D341Med (cell line): ENCODE results near the gene THOC2.
"Not testable (repeated sequence)": the region's sequence is repeated elsewhere in the genome, so short reads cannot be mapped to it uniquely, and the experiment has no call there.

ENCODE experiments used
- DNase-seq: peaks from one replicate; pipeline ENCODE4 v3.0.0; 2012; ENCODE audit warnings: low spot score

Gene THOC2, protein sequence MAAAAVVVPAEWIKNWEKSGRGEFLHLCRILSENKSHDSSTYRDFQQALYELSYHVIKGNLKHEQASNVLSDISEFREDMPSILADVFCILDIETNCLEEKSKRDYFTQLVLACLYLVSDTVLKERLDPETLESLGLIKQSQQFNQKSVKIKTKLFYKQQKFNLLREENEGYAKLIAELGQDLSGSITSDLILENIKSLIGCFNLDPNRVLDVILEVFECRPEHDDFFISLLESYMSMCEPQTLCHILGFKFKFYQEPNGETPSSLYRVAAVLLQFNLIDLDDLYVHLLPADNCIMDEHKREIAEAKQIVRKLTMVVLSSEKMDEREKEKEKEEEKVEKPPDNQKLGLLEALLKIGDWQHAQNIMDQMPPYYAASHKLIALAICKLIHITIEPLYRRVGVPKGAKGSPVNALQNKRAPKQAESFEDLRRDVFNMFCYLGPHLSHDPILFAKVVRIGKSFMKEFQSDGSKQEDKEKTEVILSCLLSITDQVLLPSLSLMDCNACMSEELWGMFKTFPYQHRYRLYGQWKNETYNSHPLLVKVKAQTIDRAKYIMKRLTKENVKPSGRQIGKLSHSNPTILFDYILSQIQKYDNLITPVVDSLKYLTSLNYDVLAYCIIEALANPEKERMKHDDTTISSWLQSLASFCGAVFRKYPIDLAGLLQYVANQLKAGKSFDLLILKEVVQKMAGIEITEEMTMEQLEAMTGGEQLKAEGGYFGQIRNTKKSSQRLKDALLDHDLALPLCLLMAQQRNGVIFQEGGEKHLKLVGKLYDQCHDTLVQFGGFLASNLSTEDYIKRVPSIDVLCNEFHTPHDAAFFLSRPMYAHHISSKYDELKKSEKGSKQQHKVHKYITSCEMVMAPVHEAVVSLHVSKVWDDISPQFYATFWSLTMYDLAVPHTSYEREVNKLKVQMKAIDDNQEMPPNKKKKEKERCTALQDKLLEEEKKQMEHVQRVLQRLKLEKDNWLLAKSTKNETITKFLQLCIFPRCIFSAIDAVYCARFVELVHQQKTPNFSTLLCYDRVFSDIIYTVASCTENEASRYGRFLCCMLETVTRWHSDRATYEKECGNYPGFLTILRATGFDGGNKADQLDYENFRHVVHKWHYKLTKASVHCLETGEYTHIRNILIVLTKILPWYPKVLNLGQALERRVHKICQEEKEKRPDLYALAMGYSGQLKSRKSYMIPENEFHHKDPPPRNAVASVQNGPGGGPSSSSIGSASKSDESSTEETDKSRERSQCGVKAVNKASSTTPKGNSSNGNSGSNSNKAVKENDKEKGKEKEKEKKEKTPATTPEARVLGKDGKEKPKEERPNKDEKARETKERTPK (N-terminal part only)

GRCh38 chrX:123732670-123733363 lies at the start of gene THOC2:
Gene THOC2, minus strand, starts transcription at chrX:123733052. Its CDS starts 30 bp downstream, at chrX:123733022.
- peak; percentile 84 for DNase-seq

GRCh38 chrX:123781786-123782185 lies 48.9 kb upstream of the THOC2 start:
- not testable (repeated sequence) for DNase-seq

GRCh38 chrX:123779908-123780396 lies 47.1 kb upstream of the THOC2 start:
- DNase-seq, result no peak

DNA sequence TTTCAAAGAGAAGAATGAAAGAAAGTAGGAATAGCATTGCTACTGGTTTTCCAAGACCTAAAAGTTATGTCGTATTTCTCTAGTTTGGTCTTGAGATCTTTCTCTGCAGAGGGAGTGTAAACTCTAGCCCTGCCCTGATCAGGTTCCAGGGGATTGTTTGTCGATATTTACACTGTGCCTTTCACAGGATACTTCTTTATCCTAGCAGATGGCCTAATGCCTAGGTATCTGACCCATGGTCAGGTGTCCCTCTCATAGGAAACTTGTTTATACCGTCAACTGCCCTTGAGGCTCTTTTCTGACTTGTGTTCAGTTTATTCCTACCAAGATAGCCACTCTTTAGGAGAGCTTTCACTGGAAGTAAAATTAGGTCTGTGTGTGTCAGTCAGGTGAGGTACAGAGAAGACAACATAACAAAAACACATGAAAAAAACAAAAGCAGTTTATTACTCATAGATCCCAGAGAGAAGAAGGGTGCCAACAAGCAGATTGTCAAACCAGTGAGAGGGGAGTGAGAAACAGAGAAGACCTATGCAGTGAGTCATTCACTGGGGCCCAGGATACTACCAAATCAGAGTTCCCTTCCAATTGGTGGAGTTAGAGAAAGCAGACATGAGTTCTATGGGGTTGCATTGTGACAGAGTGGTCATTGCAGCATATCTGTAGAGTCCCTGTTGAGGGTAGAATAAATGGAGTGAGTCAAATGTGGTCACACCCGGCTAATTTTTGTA lies 40.6 kb upstream of the THOC2 start:
- DNase-seq, result no peak

DNA sequence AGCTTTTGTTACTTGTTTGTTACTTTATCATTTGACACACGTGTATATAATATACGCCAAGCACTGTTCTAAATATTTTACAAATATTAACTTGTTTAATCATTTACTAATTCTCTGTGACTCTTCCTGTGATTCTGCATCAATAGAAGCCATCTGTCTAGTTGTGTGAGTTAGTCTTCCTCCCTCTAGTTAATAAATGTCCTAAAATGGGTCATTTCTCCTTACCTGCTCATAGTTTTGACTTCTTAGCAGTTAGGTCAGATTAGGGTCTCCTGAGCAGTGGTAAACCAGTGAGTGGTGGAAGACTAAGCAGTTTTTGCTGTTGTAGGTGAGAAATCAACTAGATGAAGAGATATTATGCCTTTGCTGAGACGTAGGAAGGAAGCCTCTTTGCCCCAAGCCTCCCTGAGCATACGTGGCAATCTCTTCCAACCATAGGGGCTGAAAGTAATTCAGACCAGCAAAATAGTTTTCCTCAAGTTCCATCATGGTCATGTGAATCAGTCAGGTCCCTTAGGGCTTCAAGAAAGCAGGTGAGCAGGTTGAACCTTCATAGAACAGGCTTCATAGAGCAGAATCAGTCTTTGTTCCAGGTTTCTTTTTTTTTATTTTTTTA lies 38.7 kb upstream of the THOC2 start:
- no peak for DNase-seq

GRCh38 chrX:123764967-123765871 lies 32.4 kb upstream of the THOC2 start:
- peak; percentile 89 for DNase-seq

DNA sequence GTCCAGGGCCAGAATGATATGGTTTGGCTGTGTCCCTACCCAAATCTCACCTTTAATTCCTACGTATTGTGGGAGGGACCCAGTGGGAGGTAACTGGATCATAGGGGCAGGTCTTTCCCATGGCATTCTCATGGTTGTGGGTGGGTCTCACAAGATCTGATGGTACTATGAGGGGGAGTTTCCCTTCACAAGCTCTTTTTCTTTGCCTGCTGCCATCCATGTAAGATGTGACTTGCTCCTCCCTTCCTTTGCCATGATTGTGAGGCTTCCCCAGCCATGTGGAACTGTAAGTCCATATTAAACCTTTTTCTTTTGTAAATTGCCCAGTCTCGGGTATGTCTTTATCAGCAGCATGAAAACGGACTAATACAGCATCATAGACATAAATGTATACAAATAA lies 27.0 kb upstream of the THOC2 start:
- not testable (repeated sequence) for DNase-seq

DNA sequence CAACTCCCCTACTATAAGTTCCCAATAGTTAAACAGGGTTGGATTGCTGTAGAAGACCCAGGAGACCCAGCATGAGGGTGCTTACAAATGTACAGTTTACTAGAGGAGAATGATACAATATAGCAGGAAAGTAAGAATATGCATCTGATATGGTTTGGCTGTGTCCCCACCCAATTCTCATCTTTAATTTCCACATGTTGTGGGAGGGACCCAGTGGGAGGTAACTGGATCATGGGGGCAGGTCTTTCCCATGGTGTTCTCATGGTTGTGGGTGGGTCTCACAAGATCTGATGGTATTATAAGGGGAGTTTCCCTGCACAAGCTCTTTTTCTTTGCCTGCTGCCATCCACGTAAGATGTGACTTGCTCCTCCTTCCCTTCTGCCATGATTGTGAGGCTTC lies 24.9 kb upstream of the THOC2 start:
- not testable (repeated sequence) for DNase-seq

- DNase-seq, result no peak
Measured at GRCh38 chrX:123756320-123756719, 23.5 kb upstream of the THOC2 start.

DNA sequence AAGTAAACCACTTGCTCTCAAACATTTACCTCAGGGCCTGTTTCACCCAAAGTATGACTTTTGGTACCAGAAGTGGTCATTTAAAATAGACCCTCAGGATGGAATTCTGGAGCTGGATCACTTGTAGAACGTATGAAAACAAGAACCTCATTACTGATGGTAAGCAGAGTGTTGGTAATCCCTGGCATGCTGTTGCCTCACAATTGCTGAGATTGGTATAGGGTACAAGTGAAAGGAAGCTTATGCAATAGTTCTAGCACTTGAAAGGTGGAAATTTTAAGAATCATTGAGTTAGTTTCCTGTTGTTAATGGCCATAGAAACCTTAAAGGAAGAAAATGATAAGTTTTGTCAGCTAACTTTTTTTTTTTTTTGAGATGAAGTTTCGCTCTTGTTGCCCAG lies 22.3 kb upstream of the THOC2 start:
- no peak for DNase-seq

DNA sequence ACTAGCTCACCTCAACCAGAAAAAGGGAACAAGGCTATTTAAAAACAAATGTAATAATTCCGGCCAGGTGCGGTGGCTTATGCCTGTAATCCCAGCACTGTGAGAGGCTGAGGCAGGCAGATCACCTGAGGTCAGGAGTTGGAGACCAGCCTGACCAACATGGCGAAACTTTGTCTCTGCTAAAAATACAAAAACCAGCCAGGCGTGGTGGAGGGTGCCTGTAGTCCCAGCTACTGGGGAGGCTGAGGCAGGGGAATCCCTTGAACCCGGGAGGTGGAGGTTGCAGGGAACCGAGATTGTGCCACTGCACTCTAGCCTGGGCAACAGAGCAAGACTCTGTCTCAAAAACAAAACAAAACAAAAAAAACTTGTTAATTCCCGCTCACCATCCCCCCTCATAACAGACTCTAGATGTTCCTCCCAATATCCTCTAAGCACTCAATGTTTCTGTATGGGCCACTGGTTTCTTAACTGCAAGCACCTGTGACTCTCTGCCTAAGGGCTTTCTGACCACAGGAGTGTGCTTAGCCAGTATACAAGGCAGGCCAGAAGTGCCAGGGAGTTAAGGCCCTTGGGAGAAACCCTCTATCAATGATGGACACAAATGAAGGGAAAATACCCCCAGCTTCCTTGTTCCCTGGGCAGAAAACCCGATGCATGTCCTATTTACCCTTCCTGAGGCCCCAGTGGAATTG lies 21.0 kb upstream of the THOC2 start:
- DNase-seq, result no peak

GRCh38 chrX:123749643-123750042 lies 16.8 kb upstream of the THOC2 start:
- no peak for DNase-seq

- DNase-seq, result no peak
Measured at GRCh38 chrX:123745511-123745910, 12.7 kb upstream of the THOC2 start.

- DNase-seq, result no peak
Measured at GRCh38 chrX:123743312-123743711, 10.5 kb upstream of the THOC2 start.

GRCh38 chrX:123742440-123742839 lies 9.6 kb upstream of the THOC2 start:
- DNase-seq, result no peak

GRCh38 chrX:123740536-123740935 lies 7.7 kb upstream of the THOC2 start:
- DNase-seq, result no peak

DNA sequence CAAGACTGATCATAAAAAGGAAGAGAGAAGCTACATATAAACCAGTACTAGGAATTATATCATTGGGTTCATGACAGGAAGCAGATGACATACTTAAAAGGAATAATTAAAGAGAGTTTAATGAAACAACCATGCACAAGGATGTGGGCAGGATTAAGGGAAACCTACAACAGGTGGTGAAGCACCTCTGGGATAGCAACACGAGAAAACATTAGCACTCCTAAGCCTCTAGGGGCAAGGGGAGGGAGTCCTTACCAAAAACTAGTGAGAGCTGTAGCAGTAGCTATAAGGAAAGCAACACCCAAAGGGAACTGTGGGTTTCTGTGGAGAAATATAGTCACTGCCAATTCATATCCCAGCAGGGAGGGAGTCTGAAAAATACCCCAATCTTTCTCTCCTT lies 7.2 kb upstream of the THOC2 start:
- DNase-seq, result no peak

GRCh38 chrX:123739474-123739873 lies 6.6 kb upstream of the THOC2 start:
- DNase-seq, result no peak
